Trophoblast cell (in vitro differentiated cells and primary cell): ENCODE measurements around the gene MAN1A1.
"Not testable (repeated sequence)": the region's sequence is repeated elsewhere in the genome, so short reads cannot be mapped to it uniquely, and the experiment has no call there.

Source experiments
- DNase-seq, 2 donors: peaks; one replicate each; pipeline ENCODE4 v3.0.0-alpha.2; 2016
- H2AFZ ChIP-seq: 2 replicates; pipeline ENCODE4 v1.6.1; 2013; ENCODE audit warnings: low read length, moderate library complexity, mild to moderate bottlenecking; ENCODE audit not compliant: insufficient read depth, poor library complexity
- H2AK5ac ChIP-seq: 2 replicates; pipeline ENCODE4 v1.6.1; 2013; ENCODE audit warnings: mild to moderate bottlenecking, low read length
- H2BK120ac ChIP-seq: 2 replicates; pipeline ENCODE4 v1.6.1; 2013; ENCODE audit warnings: low read length, mild to moderate bottlenecking, moderate library complexity; ENCODE audit not compliant: insufficient read depth, poor library complexity
- H2BK12ac ChIP-seq: 2 replicates; pipeline ENCODE4 v1.6.1; 2013; ENCODE audit warnings: mild to moderate bottlenecking, low read length, moderate library complexity
- H2BK5ac ChIP-seq: 2 replicates; pipeline ENCODE4 v1.6.1; 2013; ENCODE audit warnings: low read length, low read depth, moderate library complexity, mild to moderate bottlenecking; ENCODE audit not compliant: poor library complexity
- H3K14ac ChIP-seq: 2 replicates; pipeline ENCODE4 v1.6.1; 2013; ENCODE audit warnings: mild to moderate bottlenecking, low read length
- H3K18ac ChIP-seq: 2 replicates; pipeline ENCODE4 v1.6.1; 2013; ENCODE audit warnings: mild to moderate bottlenecking, low read length
- H3K23ac ChIP-seq: 2 replicates; pipeline ENCODE4 v1.6.1; 2013; ENCODE audit warnings: low read length
- H3K27ac ChIP-seq: 2 replicates; pipeline ENCODE4 v1.5.1; 2013; ENCODE audit warnings: low read depth, mild to moderate bottlenecking, inconsistent platforms, low read length, moderate library complexity
- H3K27me3 ChIP-seq: 2 replicates; pipeline ENCODE4 v1.6.1; 2013; ENCODE audit warnings: inconsistent platforms, mild to moderate bottlenecking, low read length, moderate library complexity; ENCODE audit not compliant: insufficient read depth
- H3K36me3 ChIP-seq, 2 experiments: 1 replicate in 1 of 2; 2 replicates in 1 of 2; pipeline ENCODE4 v1.6.1; 2013; ENCODE audit warnings: low read length in 2 of 2, mild to moderate bottlenecking in 2 of 2, moderate library complexity in 1 of 2; ENCODE audit not compliant: insufficient read depth in 2 of 2, control insufficient read depth in 1 of 2
- H3K4ac ChIP-seq: 2 replicates; pipeline ENCODE4 v1.6.1; 2013; ENCODE audit warnings: low read depth, mild to moderate bottlenecking, low read length, moderate library complexity
- H3K4me1 ChIP-seq, 2 experiments: 1 replicate in 1 of 2; 2 replicates in 1 of 2; pipeline ENCODE4 v1.6.1; 2013; ENCODE audit warnings: low read length in 2 of 2, mild to moderate bottlenecking in 2 of 2, moderate library complexity in 1 of 2; ENCODE audit not compliant: insufficient read depth in 2 of 2, control insufficient read depth in 1 of 2
- H3K4me2 ChIP-seq: 2 replicates; pipeline ENCODE4 v1.6.1; 2013; ENCODE audit warnings: inconsistent platforms, mild to moderate bottlenecking, low read length, moderate library complexity
- H3K4me3 ChIP-seq: 2 replicates; pipeline ENCODE4 v1.5.1; 2013; ENCODE audit warnings: mild to moderate bottlenecking, low read depth, low read length, inconsistent platforms
- H3K79me1 ChIP-seq: one replicate; pipeline ENCODE4 v1.6.1; 2013; ENCODE audit warnings: low read length
- H3K79me2 ChIP-seq: 2 replicates; pipeline ENCODE4 v1.6.1; 2013; ENCODE audit warnings: low read length, mild to moderate bottlenecking; ENCODE audit not compliant: control insufficient read depth, insufficient read depth, poor library complexity
- H3K9ac ChIP-seq: 2 replicates; pipeline ENCODE4 v1.6.1; 2013; ENCODE audit warnings: mild to moderate bottlenecking, low read length
- H3K9me3 ChIP-seq: 2 replicates; pipeline ENCODE4 v1.6.1; 2013; ENCODE audit warnings: low read depth, mild to moderate bottlenecking, control low read depth, inconsistent platforms, low read length; ENCODE audit not compliant: insufficient read depth
- H4K12ac ChIP-seq: 2 replicates; pipeline ENCODE4 v1.6.1; 2013; ENCODE audit warnings: low read depth, mild to moderate bottlenecking, low read length, moderate library complexity
- H4K8ac ChIP-seq: 2 replicates; pipeline ENCODE4 v1.6.1; 2013; ENCODE audit warnings: low read depth, mild to moderate bottlenecking, low read length, moderate library complexity
- H4K91ac ChIP-seq: one replicate; pipeline ENCODE4 v1.6.1; 2013; ENCODE audit warnings: low read depth, mild to moderate bottlenecking, low read length, moderate library complexity
- WGBS: extraction: QIAGEN DNeasy Blood & Tissue Kit; methylation state at CpG from one replicate; pipeline ENCODE4 v1.1.7; 2013; ENCODE audit warnings: missing lambda C conversion rate; ENCODE audit not compliant: insufficient read length, insufficient coverage; ENCODE audit errors: extremely low coverage; 5-methylcytosine and 5-hydroxymethylcytosine counted together

The MAN1A1 gene

DNA sequence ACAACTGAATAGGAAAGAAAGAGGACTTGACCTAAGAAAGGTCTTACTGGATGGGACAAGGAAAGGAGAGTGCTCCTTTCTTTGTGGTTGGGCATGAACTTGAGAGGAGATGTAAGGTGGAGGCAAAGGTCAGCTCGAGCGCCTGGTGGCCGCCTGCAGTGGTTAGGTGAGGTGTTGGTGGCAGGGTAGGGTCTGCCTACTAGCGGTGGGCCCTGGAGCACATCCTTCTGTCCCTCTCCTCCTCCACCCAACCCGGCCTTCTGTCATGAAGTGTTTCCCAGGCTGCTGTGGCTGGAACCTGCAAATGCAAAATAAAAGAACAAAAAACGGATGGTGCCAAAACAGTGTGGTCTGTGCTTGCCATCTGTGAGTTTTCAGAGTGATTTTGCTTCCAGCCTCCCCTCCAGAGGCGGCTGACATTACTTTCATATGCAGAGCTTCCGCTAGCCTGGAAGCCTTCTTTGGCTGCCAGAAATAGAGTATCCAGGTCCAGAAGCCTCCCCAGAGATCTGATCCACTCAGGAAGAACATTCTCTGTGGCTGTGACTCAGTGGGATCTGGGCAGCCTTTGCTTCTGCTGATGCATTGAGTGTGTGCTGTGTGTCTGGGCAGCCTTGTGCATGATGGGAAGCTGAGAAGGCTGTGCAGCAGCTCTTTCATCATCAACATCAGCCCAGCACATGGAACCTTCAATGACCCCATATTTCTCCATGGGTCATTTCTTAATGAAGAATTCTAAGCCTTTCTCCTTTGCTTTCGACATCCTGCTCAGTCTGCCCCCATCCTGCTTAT, 191.3 kb downstream of the MAN1A1 start:
- Histone ChIP-seq H3K27me3 (no peaks in the 10 kb centered on the region), H2AFZ (no peak overlapping the region), H3K36me3 (no peaks in the 10 kb centered on the region), H2BK120ac (no peak overlapping the region), H3K9me3 (no peaks in the 10 kb centered on the region), H4K91ac (no peak overlapping the region), H3K79me2 (no peaks in the 10 kb centered on the region), H4K12ac (no peak overlapping the region), H3K9ac (no peak overlapping the region), H3K4ac (no peak overlapping the region), H3K23ac (no peak overlapping the region), H3K18ac (no peak overlapping the region), H2AK5ac (no peak overlapping the region), H2BK5ac (no peak overlapping the region), H3K27ac (no peak overlapping the region), H3K4me3 (no peak overlapping the region), H3K4me2 (no peak overlapping the region), H2BK12ac (no peak overlapping the region), H3K79me1 (no peaks in the 10 kb centered on the region), H3K14ac (no peak overlapping the region), H4K8ac (no peak overlapping the region), H3K4me1 (no peaks in the 10 kb centered on the region)
- WGBS, result no CpG with 5 or more reads among the region's 9 CpGs
- DNase-seq, result no peak

DNA sequence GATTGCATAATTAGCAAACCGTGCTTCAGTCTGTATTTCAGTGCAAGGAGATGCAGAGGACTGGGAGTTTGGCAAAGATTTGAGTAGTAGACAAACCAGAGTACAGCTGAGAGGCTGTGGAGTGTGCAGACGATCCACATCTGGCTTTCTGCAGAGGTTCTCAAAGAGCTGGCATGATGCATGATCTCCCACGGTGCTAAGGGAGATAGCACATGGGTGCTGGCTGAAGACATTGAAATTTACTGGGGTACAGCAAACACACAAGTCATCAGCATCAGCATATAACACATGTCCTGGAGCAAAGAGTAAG, 192.1 kb downstream of the MAN1A1 start:
- no peak overlapping the region for H3K9ac ChIP-seq

DNA sequence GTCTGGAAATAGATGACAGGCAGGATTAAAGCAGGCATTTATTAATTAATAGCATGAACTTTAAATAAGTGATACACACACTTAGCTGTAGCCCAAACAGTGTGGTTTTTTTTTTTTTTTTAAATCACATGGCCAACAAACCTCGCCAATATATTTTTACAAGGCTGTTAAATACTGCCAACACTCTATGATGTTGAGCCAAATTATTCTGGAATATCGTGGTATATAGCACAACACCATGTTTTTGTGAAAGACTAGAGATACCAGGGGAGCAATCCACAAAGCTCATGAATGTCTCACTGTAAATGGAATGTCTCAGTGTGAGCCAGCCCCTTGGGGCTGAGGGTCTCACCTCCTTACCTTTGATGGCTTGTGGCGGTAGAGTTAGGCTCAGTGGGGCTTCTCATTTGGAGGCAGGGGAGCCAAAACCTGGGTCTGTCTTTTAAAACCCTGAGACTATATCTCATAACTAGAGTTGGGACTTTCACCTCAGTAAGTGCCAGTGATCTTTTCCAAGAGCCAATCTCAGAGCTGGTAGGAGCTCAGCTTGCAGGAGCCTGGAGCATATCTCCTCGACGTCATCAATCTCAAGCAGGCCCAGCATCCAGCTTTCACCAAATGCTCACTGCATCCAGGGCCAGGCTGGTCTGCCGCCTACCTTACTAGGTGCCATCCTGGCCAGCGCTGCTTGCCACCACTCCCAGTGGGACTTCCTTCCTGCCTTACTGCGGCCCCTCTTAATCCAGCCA, 192.6 kb downstream of the MAN1A1 start:
- Histone ChIP-seq H2BK5ac (no peak overlapping the region), H3K18ac (no peak overlapping the region), H2BK120ac (no peak overlapping the region), H2AK5ac (no peak overlapping the region), H4K12ac (no peak overlapping the region), H3K4me3 (no peak overlapping the region), H3K27ac (no peak overlapping the region), H3K79me1 (no peaks in the 10 kb centered on the region), H3K27me3 (no peaks in the 10 kb centered on the region), H3K4me2 (no peak overlapping the region), H3K9ac (no peak overlapping the region), H3K9me3 (no peaks in the 10 kb centered on the region), H2AFZ (no peak overlapping the region), H3K79me2 (no peaks in the 10 kb centered on the region), H3K4ac (no peak overlapping the region), H4K8ac (no peak overlapping the region), H3K4me1 (no peaks in the 10 kb centered on the region), H2BK12ac (no peak overlapping the region), H4K91ac (no peak overlapping the region), H3K14ac (no peak overlapping the region), H3K36me3 (no peaks in the 10 kb centered on the region), H3K23ac (no peak overlapping the region)
- no CpG with 5 or more reads among the region's 8 CpGs for WGBS
- DNase-seq, result no peak

More for the DNA sequence above, 192.1 kb downstream of the MAN1A1 start:
- H3K79me1 ChIP-seq, result no peaks in the 10 kb centered on the region
- no peak overlapping the region for H2BK5ac ChIP-seq
- H3K14ac ChIP-seq, result no peak overlapping the region
- no peak for DNase-seq
- no peaks in the 10 kb centered on the region for H3K36me3 ChIP-seq
- H3K18ac ChIP-seq, result no peak overlapping the region
- no peak overlapping the region for H2BK12ac ChIP-seq
- no peaks in the 10 kb centered on the region for H3K4me1 ChIP-seq
- H4K91ac ChIP-seq, result no peak overlapping the region
- no peak overlapping the region for H3K23ac ChIP-seq
- no CpG with 5 or more reads among the region's 3 CpGs for WGBS
- no peak overlapping the region for H4K8ac ChIP-seq
- no peak overlapping the region for H3K27ac ChIP-seq
- no peak overlapping the region for H4K12ac ChIP-seq
- H3K4me3 ChIP-seq, result no peak overlapping the region
- H2AFZ ChIP-seq, result no peak overlapping the region
- no peak overlapping the region for H2BK120ac ChIP-seq
- no peak overlapping the region for H3K4me2 ChIP-seq
- no peaks in the 10 kb centered on the region for H3K9me3 ChIP-seq
- H3K4ac ChIP-seq, result no peak overlapping the region
- H3K79me2 ChIP-seq, result no peaks in the 10 kb centered on the region
- no peaks in the 10 kb centered on the region for H3K27me3 ChIP-seq
- H2AK5ac ChIP-seq, result no peak overlapping the region

DNA sequence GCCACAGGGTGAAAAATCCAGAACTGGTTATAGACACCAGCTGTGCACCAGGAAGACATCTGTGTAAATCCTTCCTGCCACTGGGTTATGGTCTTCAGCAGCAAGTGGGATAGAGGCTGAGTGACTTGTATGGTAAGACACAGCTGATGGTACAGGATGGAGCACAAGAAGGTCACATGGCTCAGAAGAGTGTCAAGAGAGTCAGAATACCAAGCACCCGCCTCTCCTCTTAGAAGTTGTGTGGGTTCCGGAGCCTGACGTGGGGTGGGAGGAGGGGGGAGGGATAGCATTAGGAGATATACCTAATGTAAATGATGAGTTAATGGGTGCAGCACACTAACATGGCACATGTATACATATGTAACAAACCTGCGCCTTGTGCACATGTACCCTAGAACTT, 193.5 kb downstream of the MAN1A1 start:
- H2AFZ ChIP-seq, H3K18ac ChIP-seq, H3K4me3 ChIP-seq, H3K27me3 ChIP-seq, H3K79me1 ChIP-seq, H3K27ac ChIP-seq, H2BK120ac ChIP-seq, H4K12ac ChIP-seq, H3K4me1 ChIP-seq, H3K23ac ChIP-seq, H3K4me2 ChIP-seq, H3K79me2 ChIP-seq, H2BK5ac ChIP-seq, H3K9ac ChIP-seq, H3K4ac ChIP-seq, H2BK12ac ChIP-seq, H3K36me3 ChIP-seq, H3K9me3 ChIP-seq, H2AK5ac ChIP-seq, H3K14ac ChIP-seq, DNase-seq, H4K91ac ChIP-seq, H4K8ac ChIP-seq: not testable (repeated sequence)
- no CpG with 5 or more reads among the region's 4 CpGs for WGBS
